ENCODE measurements around the gene GABPA.

GABPA gene

GRCh38 chr21:25818551-25818950 lies 83.8 kb downstream of the GABPA start:
- no peaks in the 10 kb centered on the region for H3K4me1 Mint-ChIP-seq
- no peaks in the 10 kb centered on the region for H3K9me3 Mint-ChIP-seq
- no peaks in the 10 kb centered on the region for H3K36me3 Mint-ChIP-seq
- ATAC-seq (no peak), DNase-seq (ENCODE audit: low spot score in 2 of 2) (no peak)
- H3K27ac Mint-ChIP-seq, result peak overlapping the region; percentile 20
- H3K4me3 Mint-ChIP-seq, result no peak overlapping the region

Data from stimulated activated effector memory CD8-positive, alpha-beta T cell treated with anti-CD3 and anti-CD28 coated beads, Interleukin-12 subunit alpha, Interleukin-12 subunit beta, amount 100 ng/mL, for 72 hours (primary cell).